Kidney (tissue), 14 donors: Measurements from ENCODE around the gene DUSP11. TPM values are rescaled to one million over a fixed set of nuclear protein-coding genes. Genes with fewer than 3 reads are reported as not detected.

Experiments used
- DNase-seq, 5 donors: peaks; one replicate each; pipeline ENCODE4 v3.0.0-alpha.2; 2013 to 2020
- FAIRE-seq: peaks from 2 replicates; lab custom pipeline; 2012; peaks lifted over from hg19 to GRCh38; lab: Jason Lieb, UNC
- H3K27ac ChIP-seq, 2 donors: one replicate each; pipeline ENCODE4 v1.7.0; 2013; ENCODE audit warnings: low read depth in 2 of 2, low read length in 2 of 2, inconsistent platforms in 1 of 2
- H3K27me3 ChIP-seq: one replicate; pipeline ENCODE4 v1.7.1; 2013; ENCODE audit warnings: low read length, inconsistent platforms; ENCODE audit not compliant: control insufficient read depth, insufficient read depth
- H3K36me3 ChIP-seq, 3 donors: one replicate each; pipeline versions ENCODE4 v1.7.0 to v1.7.1; 2013; ENCODE audit warnings: low read length in 3 of 3, control low read depth in 1 of 3, inconsistent platforms in 1 of 3; ENCODE audit not compliant: insufficient read depth in 3 of 3, control insufficient read depth in 2 of 3
- H3K4me1 ChIP-seq, 3 donors: one replicate each; pipeline versions ENCODE4 v1.7.0 to v1.7.1; 2013; ENCODE audit warnings: low read length in 3 of 3, inconsistent platforms in 1 of 3, low read depth in 1 of 3; ENCODE audit not compliant: control insufficient read depth in 2 of 3, insufficient read depth in 2 of 3
- H3K4me3 ChIP-seq, 3 donors: one replicate each; pipeline versions ENCODE4 v1.7.0 to v1.8.1; 2013; ENCODE audit warnings: low read length in 3 of 3, control low read depth in 1 of 3, inconsistent platforms in 1 of 3
- H3K9ac ChIP-seq, 3 donors: one replicate each; pipeline versions ENCODE4 v1.7.0 to v1.7.1; 2013; ENCODE audit warnings: low read length in 3 of 3, control low read depth in 1 of 3, inconsistent platforms in 1 of 3
- H3K9me3 ChIP-seq, 3 donors: one replicate each; pipeline versions ENCODE4 v1.7.0 to v1.7.1; 2013; ENCODE audit warnings: low read length in 3 of 3, control low read depth in 1 of 3, inconsistent platforms in 1 of 3; ENCODE audit not compliant: control insufficient read depth in 2 of 3, insufficient read depth in 1 of 3
- CTCF ChIP-seq: IDR thresholded peaks from 3 replicates; pipeline ENCODE4 v1.5.1; 2012; ENCODE audit warnings: mild to moderate bottlenecking, moderate library complexity, borderline replicate concordance; ENCODE audit not compliant: insufficient read depth; ENCODE audit errors: extremely low read depth
- intact Hi-C: fragments of 100-400 bp; cut with DNase I; formaldehyde crosslinking; loops from one replicate; pipeline ENCODE4 v1.11.1; 2022
- polyA plus RNA-seq: library from polyadenylated mRNA; stranded (reverse); fragments of 350-450 nt; fragmentation: Illumina TruSeq; extraction: RNeasy Lipid Tissue Mini Kit (QIAGEN cat#74804); gene quantifications from one replicate; pipeline ENCODE4 v1.2.3, GENCODE V29; 2014; ENCODE audit warnings: low read depth, low replicate concordance; ENCODE audit not compliant: insufficient read depth
- total RNA-seq: library from RNA; stranded (reverse); fragmentation: NEBNext Ultra II Directional; extraction: Animal tissue kit (Norgen Biotek cat#: 25700); gene quantifications from one replicate; pipeline ENCODE4 v1.2.1, GENCODE V29; 2021
- donor health status: control.
- donor health status: control.
- donor health status: control.
- donor health status: control.
- donor health status: control.
- donor health status: DM: yes; HTN: yes; CAD: no.
- donor health status: Normal renal cell carcinoma (clear cell type).

Gene DUSP11
- total and polyA plus RNA-seq, 2 donors from 2014 or later = 19.3 to 25.5 TPM

GRCh38 chr2:73716543-73717250, 63.2 kb downstream of the DUSP11 start:
- Histone ChIP-seq H3K4me3 (peak overlapping the region in 2 of 3 donors; percentile 19 to 40), H3K27ac (peak overlapping the region; percentile 22 to 78), H3K27me3 (no peaks in the 10 kb centered on the region), H3K9me3 (peaks cover 0 to 4% (median 0%) of the 10 kb centered on the region in 3 donors), H3K4me1 (peaks cover 0 to 8% (median 4%) of the 10 kb centered on the region in 3 donors), H3K9ac (peak overlapping the region in 1 of 3 donors; percentile 1), H3K36me3 (no peaks in the 10 kb centered on the region)
- intact Hi-C loops = no loop called here
- TF ChIP-seq CTCF = no peak
- DNase-seq (peak in 1 of 5 donors; percentile 46), FAIRE-seq (no peak)

GRCh38 chr2:73714091-73714490, 65.8 kb downstream of the DUSP11 start:
- no peak for FAIRE-seq
- H3K27ac ChIP-seq = no peak overlapping the region
- H3K27me3 ChIP-seq = no peaks in the 10 kb centered on the region
- DNase-seq = no peak
- no peak overlapping the region for H3K4me3 ChIP-seq
- TF ChIP-seq CTCF = no peak
- intact Hi-C loops = no loop called here
- no peaks in the 10 kb centered on the region for H3K36me3 ChIP-seq
- peaks cover 0 to 4% (median 0%) of the 10 kb centered on the region in 3 donors for H3K9me3 ChIP-seq
- no peak overlapping the region for H3K9ac ChIP-seq
- H3K4me1 ChIP-seq = peaks cover 0 to 8% (median 4%) of the 10 kb centered on the region in 3 donors

Other genes starting within 250 kb of the DUSP11 start
- gene NAT8, start 137.7 kb downstream of the DUSP11 start, total RNA-seq = 94.4 TPM
- 1,820 TPM for gene NAT8, start 137.7 kb downstream of the DUSP11 start, polyA plus RNA-seq
- gene TPRKB, start 42.8 kb downstream of the DUSP11 start, total RNA-seq = 25.3 TPM
- 42.2 TPM for gene TPRKB, start 42.8 kb downstream of the DUSP11 start, polyA plus RNA-seq
- gene C2orf78, start 4.1 kb upstream of the DUSP11 start, total RNA-seq = not detected
- gene C2orf78, start 4.1 kb upstream of the DUSP11 start, polyA plus RNA-seq = not detected
- gene STAMBP, start 48.9 kb upstream of the DUSP11 start, total RNA-seq = 34.8 TPM
- 58.9 TPM for gene STAMBP, start 48.9 kb upstream of the DUSP11 start, polyA plus RNA-seq
- gene ACTG2, start 112.9 kb upstream of the DUSP11 start, total RNA-seq = 13.7 TPM
- 6.6 TPM for gene ACTG2, start 112.9 kb upstream of the DUSP11 start, polyA plus RNA-seq
- gene DGUOK, start 146.8 kb upstream of the DUSP11 start, total RNA-seq = 44.4 TPM
- 86.2 TPM for gene DGUOK, start 146.8 kb upstream of the DUSP11 start, polyA plus RNA-seq
- gene TET3, start 204.8 kb upstream of the DUSP11 start, total RNA-seq = 13.1 TPM
- 0.52 TPM for gene TET3, start 204.8 kb upstream of the DUSP11 start, polyA plus RNA-seq